Gastroesophageal sphincter (tissue), 4 donors: ENCODE data around the gene KLHL5. TPM values are rescaled to one million over a fixed set of nuclear protein-coding genes. Genes with fewer than 3 reads are reported as not detected.

ENCODE experiments used
- ATAC-seq: fragments of 150-250 bp; one replicate; pipeline ENCODE4 v1.9.1; 2016; ENCODE audit warnings: mild to moderate bottlenecking, moderate library complexity
- H3K27ac ChIP-seq, 4 donors: fragments of 200-600 bp; sonication (generic) in 3 of 4; 1 replicate in 3 of 4; 2 replicates in 1 of 4; pipeline ENCODE4 v1.5.1; 2016 to 2019
- H3K27me3 ChIP-seq: fragments of 200-600 bp; sonication (generic); one replicate; pipeline ENCODE4 v1.5.1; 2019
- H3K36me3 ChIP-seq, 2 donors: fragments of 200-600 bp; sonication (generic); one replicate each; pipeline ENCODE4 v1.5.1; 2019; ENCODE audit warnings: control low read depth in 1 of 2
- H3K4me1 ChIP-seq, 3 donors: fragments of 200-600 bp; sonication (generic); 1 replicate in 2 of 3; 2 replicates in 1 of 3; pipeline ENCODE4 v1.5.1; 2016 to 2019; ENCODE audit warnings: control low read depth in 2 of 3
- H3K4me3 ChIP-seq, 2 donors: fragments of 200-600 bp; sonication (generic); one replicate each; pipeline ENCODE4 v1.5.1; 2019; ENCODE audit warnings: mild to moderate bottlenecking in 1 of 2, moderate library complexity in 1 of 2
- H3K9me3 ChIP-seq, 3 donors: fragments of 200-600 bp; sonication (generic); one replicate each; pipeline ENCODE4 v1.5.1; 2017 to 2019; ENCODE audit warnings: control low read depth in 2 of 3
- CTCF ChIP-seq, 4 experiments: fragments of 200-600 bp in 2 of 4; fragments of 450-650 bp in 2 of 4; sonication (generic) in 1 of 4; IDR thresholded peaks; one replicate each; pipeline ENCODE4 v1.5.1; 2017 to 2019; ENCODE audit warnings: antibody characterized with exemption in 4 of 4, mild to moderate bottlenecking in 2 of 4, moderate library complexity in 2 of 4
- EP300 ChIP-seq: sonication (generic); formaldehyde crosslinking; IDR thresholded peaks from one replicate; pipeline ENCODE4 v1.6.1; 2017; ENCODE audit warnings: antibody characterized with exemption, mild to moderate bottlenecking
- POLR2A ChIP-seq, 2 donors: fragments of 450-650 bp; IDR thresholded peaks; one replicate each; pipeline ENCODE4 v1.6.1; 2017; ENCODE audit warnings: antibody characterized with exemption in 2 of 2, mild to moderate bottlenecking in 2 of 2, moderate library complexity in 1 of 2
- POLR2AphosphoS5 ChIP-seq: sonication (generic); formaldehyde crosslinking; IDR thresholded peaks from one replicate; pipeline ENCODE4 v1.6.1; 2017; ENCODE audit warnings: antibody characterized with exemption
- WGBS, 2 donors: methylation state at CpG; one replicate each; pipeline ENCODE4 v1.1.5; 2018; ENCODE audit warnings: low coverage in 1 of 2; 5-methylcytosine and 5-hydroxymethylcytosine counted together
- total RNA-seq, 4 donors: library from RNA; depleted of rRNA; stranded (reverse); fragments of >200 nt; gene quantifications; one replicate each; pipeline ENCODE4 v1.1.0, GENCODE V29; 2016

The KLHL5 gene
- total RNA-seq, 4 donors from 2014 or later, result 57.5 to 143 (median 106) TPM

GRCh38 chr4:39102297-39102696 lies 40.3 kb downstream of the KLHL5 start:
- WGBS, 2 donors, result 73 to 80% methylated on average over 7 of the region's 7 CpGs
- no peak for ATAC-seq
- Histone ChIP-seq H3K27me3 (no peaks in the 10 kb centered on the region), H3K4me1 (no peaks in the 10 kb centered on the region), H3K27ac (no peak overlapping the region), H3K36me3 (peaks cover 0 to 62% of the 10 kb centered on the region in 2 donors), H3K4me3 (no peak overlapping the region), H3K9me3 (no peaks in the 10 kb centered on the region)
- TF ChIP-seq EP300, result no peak
- TF ChIP-seq POLR2A (IDR thresholded peaks at IDR 0.05), result no peak
- no peak for TF ChIP-seq CTCF (IDR thresholded peaks at IDR 0.05)
- no peak for TF ChIP-seq POLR2AphosphoS5

GRCh38 chr4:39103291-39103690 lies 41.3 kb downstream of the KLHL5 start:
- 79 to 92% methylated on average over 2 to 5 of the region's 6 CpGs for WGBS, 2 donors
- no peaks in the 10 kb centered on the region for H3K27me3 ChIP-seq
- H3K36me3 ChIP-seq, result peaks cover 0 to 67% of the 10 kb centered on the region in 2 donors
- H3K4me1 ChIP-seq, result no peaks in the 10 kb centered on the region
- no peak for ATAC-seq
- no peak overlapping the region for H3K27ac ChIP-seq
- no peaks in the 10 kb centered on the region for H3K9me3 ChIP-seq
- no peak overlapping the region for H3K4me3 ChIP-seq
- TF ChIP-seq CTCF (IDR thresholded peaks at IDR 0.05) (no peak), POLR2AphosphoS5 (no peak), EP300 (no peak), POLR2A (IDR thresholded peaks at IDR 0.05) (no peak)

- H3K4me3 ChIP-seq, result no peak overlapping the region
- no peaks in the 10 kb centered on the region for H3K27me3 ChIP-seq
- WGBS, 2 donors, result 86 to 88% methylated on average over 2 of the region's 2 CpGs
- TF ChIP-seq CTCF (IDR thresholded peaks at IDR 0.05) (no peak), EP300 (no peak), POLR2A (IDR thresholded peaks at IDR 0.05) (no peak), POLR2AphosphoS5 (no peak)
- no peaks in the 10 kb centered on the region for H3K4me1 ChIP-seq
- H3K9me3 ChIP-seq, result no peaks in the 10 kb centered on the region
- H3K36me3 ChIP-seq, result peaks cover 0 to 60% of the 10 kb centered on the region in 2 donors
- no peak overlapping the region for H3K27ac ChIP-seq
- ATAC-seq, result no peak
These were observed 42.2 kb downstream of the KLHL5 start for GRCh38 chr4:39104255-39104654.

GRCh38 chr4:39106011-39106410 lies 44.0 kb downstream of the KLHL5 start:
- no peak for TF ChIP-seq POLR2A (IDR thresholded peaks at IDR 0.05)
- no peak for TF ChIP-seq EP300
- TF ChIP-seq POLR2AphosphoS5, result no peak
- TF ChIP-seq CTCF (IDR thresholded peaks at IDR 0.05), result no peak
- Histone ChIP-seq H3K4me1 (no peaks in the 10 kb centered on the region), H3K9me3 (no peaks in the 10 kb centered on the region), H3K36me3 (peaks cover 0 to 62% of the 10 kb centered on the region in 2 donors), H3K4me3 (no peak overlapping the region), H3K27ac (no peak overlapping the region), H3K27me3 (no peaks in the 10 kb centered on the region)
- ATAC-seq, result no peak
- WGBS, 2 donors, result 93 to 95% methylated on average over 4 of the region's 4 CpGs

- Histone ChIP-seq H3K27me3 (no peaks in the 10 kb centered on the region), H3K9me3 (no peaks in the 10 kb centered on the region), H3K4me1 (no peaks in the 10 kb centered on the region), H3K4me3 (no peak overlapping the region), H3K36me3 (peaks cover 0 to 66% of the 10 kb centered on the region in 2 donors), H3K27ac (no peak overlapping the region)
- no peak for ATAC-seq
- 62 to 86% methylated on average over 1 to 2 of the region's 2 CpGs for WGBS, 2 donors
- TF ChIP-seq POLR2AphosphoS5 (no peak), POLR2A (IDR thresholded peaks at IDR 0.05) (no peak), CTCF (IDR thresholded peaks at IDR 0.05) (no peak)
These were observed 52.4 kb downstream of the KLHL5 start for GRCh38 chr4:39114436-39114835.
